MCF 10A (cell line): ENCODE results near the gene CCDC154. TPM values are rescaled to one million over a fixed set of nuclear protein-coding genes. Genes with fewer than 3 reads are reported as not detected.

Experiments used
- BruUV-seq: library from RNA; stranded (reverse); fragments of 400-500 nt; replicated peaks from 2 replicates; lab custom pipeline; 2021; lab: Mats Ljungman, UMichigan
- CTCF ChIA-PET: fragments of 300-600 bp; sonication (Branson Sonifier 250); formaldehyde crosslinking; extraction: SDS; loops from one replicate; lab custom pipeline; 2021; ENCODE audit warnings: antibody characterized with exemption, inconsistent platforms; lab: Yijun Ruan, JAX
- POLR2A ChIA-PET: fragments of 300-600, 350-650 bp; sonication (Branson Sonifier 250); formaldehyde crosslinking; extraction: SDS; loops from one replicate; lab custom pipeline; 2020; ENCODE audit warnings: antibody characterized with exemption, inconsistent platforms; lab: Yijun Ruan, JAX
- DNase-seq: peaks from one replicate; pipeline ENCODE4 v3.0.0-alpha.2; 2018; ENCODE audit not compliant: unreplicated experiment
- H3K27ac Mint-ChIP-seq: one replicate; pipeline ENCODE4 v1.8.0; 2022; ENCODE audit warnings: mild to moderate bottlenecking, low read depth, mixed read lengths; ENCODE audit not compliant: unreplicated experiment
- H3K27me3 Mint-ChIP-seq: one replicate; pipeline ENCODE4 v1.8.0; 2022; ENCODE audit warnings: mixed read lengths; ENCODE audit not compliant: insufficient read depth, unreplicated experiment
- H3K36me3 Mint-ChIP-seq: one replicate; pipeline ENCODE4 v1.8.0; 2022; ENCODE audit warnings: mild to moderate bottlenecking, moderate library complexity, mixed read lengths; ENCODE audit not compliant: insufficient read depth, unreplicated experiment
- H3K4me1 Mint-ChIP-seq: one replicate; pipeline ENCODE4 v1.8.0; 2022; ENCODE audit warnings: mixed read lengths; ENCODE audit not compliant: insufficient read depth, unreplicated experiment
- H3K4me3 Mint-ChIP-seq: one replicate; pipeline ENCODE4 v1.8.0; 2022; ENCODE audit warnings: mild to moderate bottlenecking, moderate library complexity, mixed read lengths; ENCODE audit not compliant: unreplicated experiment
- H3K9me3 Mint-ChIP-seq: one replicate; pipeline ENCODE4 v1.8.0; 2022; ENCODE audit warnings: mixed read lengths; ENCODE audit not compliant: unreplicated experiment
- intact Hi-C: fragments of 100-400 bp; cut with micrococcal nuclease; formaldehyde crosslinking; loops from 2 replicates; pipeline ENCODE4 v1.14.1; 2022
- total RNA-seq: library from RNA; stranded (reverse); gene quantifications from 2 replicates; pipeline ENCODE4 v1.2.3, GENCODE V29; 2022
- TF ChIP-seq, protein P1 (sequence below): fragments of 200-600 bp; IDR thresholded peaks from one replicate; pipeline ENCODE4 v1.8.0; 2022; ENCODE audit warnings: antibody characterized with exemption, mild to moderate bottlenecking; ENCODE audit not compliant: unreplicated experiment

CCDC154 gene
- total RNA-seq, 1 experiment from 2014 or later = 0.28 TPM

DNA sequence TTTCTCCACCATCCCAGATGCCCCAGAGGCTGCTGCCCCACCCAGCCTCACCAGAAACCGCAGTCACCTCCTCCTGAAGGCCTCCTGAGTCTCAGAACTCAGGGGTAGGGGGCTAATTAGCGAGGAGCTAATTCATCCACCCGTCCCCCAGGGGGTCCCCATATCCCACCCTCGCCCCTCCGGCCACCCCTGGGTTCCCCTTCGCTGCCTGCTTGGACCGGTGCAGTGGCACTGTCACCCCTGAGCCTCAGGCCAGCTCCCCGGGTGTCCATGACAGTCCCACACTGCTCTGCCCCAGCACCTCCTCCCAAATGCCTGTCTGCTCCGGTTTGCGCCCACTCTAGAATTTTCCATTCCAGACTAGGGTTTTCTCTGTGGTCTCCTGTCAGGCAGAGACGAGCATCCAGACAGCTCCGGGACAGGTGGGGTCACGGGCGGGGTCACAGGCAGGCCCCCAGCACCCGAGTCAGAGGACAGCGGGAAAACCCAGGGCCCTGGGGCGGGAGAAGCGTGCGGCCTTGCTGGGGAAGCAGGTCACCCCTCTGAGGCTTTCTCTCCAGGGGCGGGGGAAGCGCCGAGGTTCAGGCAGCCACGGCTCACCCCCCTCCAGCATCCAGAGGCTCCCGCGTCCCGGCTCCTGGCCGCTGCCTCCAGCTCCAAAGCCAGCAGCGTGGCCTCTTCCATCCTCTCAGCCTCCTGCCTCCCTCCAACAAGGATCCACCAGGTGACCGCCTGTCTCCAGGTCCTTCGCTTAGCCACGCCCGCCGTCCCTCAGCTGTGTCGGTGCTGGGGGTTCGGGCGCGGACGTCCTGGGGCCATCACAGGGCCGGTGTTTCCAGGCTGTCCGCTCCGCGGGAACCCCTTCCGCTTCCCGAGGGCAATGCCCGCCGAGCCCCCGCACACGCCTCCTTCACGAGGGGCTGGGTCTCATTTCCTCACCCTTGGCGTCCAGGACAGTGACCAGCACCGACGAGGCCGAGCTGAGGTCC lies 16.6 kb downstream of the CCDC154 start:
- peak overlapping the region; percentile 86 for H3K27ac Mint-ChIP-seq
- BruUV-seq = no TSS peak
- no peaks in the 10 kb centered on the region for H3K36me3 Mint-ChIP-seq
- H3K9me3 Mint-ChIP-seq = no peaks in the 10 kb centered on the region
- ChIA-PET CTCF (interaction anchor here (0.6 to 1.4 kb wide), 5 partner anchors 11 to 563 kb away, joined by 3 to 5 read pairs (median 4); no protein-coding TSS in a partner anchor), POLR2A (interaction anchor here (0.5 to 1.7 kb wide), 2 partner anchors 7 to 747 kb away, joined by 3 to 11 read pairs; partner anchors contain the start of genes STUB1 and UQCC4)
- TF ChIP-seq, protein P1, sequence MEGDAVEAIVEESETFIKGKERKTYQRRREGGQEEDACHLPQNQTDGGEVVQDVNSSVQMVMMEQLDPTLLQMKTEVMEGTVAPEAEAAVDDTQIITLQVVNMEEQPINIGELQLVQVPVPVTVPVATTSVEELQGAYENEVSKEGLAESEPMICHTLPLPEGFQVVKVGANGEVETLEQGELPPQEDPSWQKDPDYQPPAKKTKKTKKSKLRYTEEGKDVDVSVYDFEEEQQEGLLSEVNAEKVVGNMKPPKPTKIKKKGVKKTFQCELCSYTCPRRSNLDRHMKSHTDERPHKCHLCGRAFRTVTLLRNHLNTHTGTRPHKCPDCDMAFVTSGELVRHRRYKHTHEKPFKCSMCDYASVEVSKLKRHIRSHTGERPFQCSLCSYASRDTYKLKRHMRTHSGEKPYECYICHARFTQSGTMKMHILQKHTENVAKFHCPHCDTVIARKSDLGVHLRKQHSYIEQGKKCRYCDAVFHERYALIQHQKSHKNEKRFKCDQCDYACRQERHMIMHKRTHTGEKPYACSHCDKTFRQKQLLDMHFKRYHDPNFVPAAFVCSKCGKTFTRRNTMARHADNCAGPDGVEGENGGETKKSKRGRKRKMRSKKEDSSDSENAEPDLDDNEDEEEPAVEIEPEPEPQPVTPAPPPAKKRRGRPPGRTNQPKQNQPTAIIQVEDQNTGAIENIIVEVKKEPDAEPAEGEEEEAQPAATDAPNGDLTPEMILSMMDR = no peak
- no peaks in the 10 kb centered on the region for H3K4me1 Mint-ChIP-seq
- peak overlapping the region; percentile 73 for H3K4me3 Mint-ChIP-seq
- peak; percentile 32 for DNase-seq
- intact Hi-C loops = loop anchor here (10.0 kb wide), 2 partner anchors 123 to 277 kb away; partner anchors contain the start of genes MAPK8IP3 and UBE2I
- H3K27me3 Mint-ChIP-seq = no peaks in the 10 kb centered on the region

DNA sequence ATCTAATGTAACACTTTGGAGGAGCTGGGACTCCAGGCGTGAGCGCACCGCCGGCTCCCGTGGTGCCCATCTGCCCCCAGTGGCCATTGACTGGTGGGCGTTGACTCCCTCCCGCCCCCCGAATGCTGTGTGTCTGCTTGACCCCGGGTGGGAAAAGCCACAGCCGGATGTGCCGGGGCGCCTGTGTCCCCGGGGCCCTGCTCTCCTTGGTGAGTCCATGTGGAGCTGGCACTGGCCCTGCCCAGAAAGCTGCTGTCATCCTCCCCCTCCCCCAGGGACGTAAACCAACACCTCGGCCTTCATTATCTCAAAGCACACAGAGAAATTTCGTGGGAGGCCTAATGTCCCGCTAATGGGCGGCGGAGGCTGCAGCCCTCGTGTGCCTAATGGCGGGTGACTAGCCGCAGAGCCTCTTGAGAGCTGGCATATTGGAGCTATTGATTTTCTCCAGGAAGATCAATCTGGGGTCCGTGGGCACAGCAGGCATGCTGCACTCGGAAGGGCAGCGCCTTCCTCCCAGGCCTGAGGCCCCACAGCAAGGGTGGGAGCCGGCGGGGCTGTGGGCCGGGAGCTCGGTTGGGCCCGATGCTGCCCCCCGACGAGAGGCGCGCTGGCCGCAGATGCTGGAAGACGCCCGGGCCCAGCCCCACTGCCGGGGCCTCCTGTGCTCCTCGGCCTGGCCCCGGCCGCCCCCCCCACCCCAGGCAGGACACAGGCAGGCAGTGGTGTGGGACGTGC lies 17.5 kb downstream of the CCDC154 start:
- Mint-ChIP-seq H3K9me3 (no peaks in the 10 kb centered on the region), H3K4me3 (peak overlapping the region; percentile 73), H3K27ac (peak overlapping the region; percentile 86), H3K4me1 (no peaks in the 10 kb centered on the region), H3K27me3 (no peaks in the 10 kb centered on the region), H3K36me3 (no peaks in the 10 kb centered on the region)
- intact Hi-C loops = loop anchor here (10.0 kb wide), 2 partner anchors 122 to 278 kb away; partner anchors contain the start of genes MAPK8IP3 and UBE2I
- ChIA-PET CTCF (no interaction called here), POLR2A (interaction anchor here (0.5 kb wide), 1 partner anchor 747 kb away, joined by 3 read pairs; the partner anchor contains the start of gene STUB1)
- no TSS peak for BruUV-seq
- TF ChIP-seq, protein P1 = no peak
- DNase-seq = no peak

GRCh38 chr16:1425616-1426370 lies 18.6 kb downstream of the CCDC154 start:
- no TSS peak for BruUV-seq
- ChIA-PET CTCF (interaction anchor here (0.6 kb wide), 1 partner anchor 72 kb away, joined by 3 read pairs; no protein-coding TSS in a partner anchor), POLR2A (no interaction called here)
- Mint-ChIP-seq H3K27me3 (no peaks in the 10 kb centered on the region), H3K4me3 (no peak overlapping the region), H3K27ac (no peak overlapping the region), H3K36me3 (no peaks in the 10 kb centered on the region), H3K9me3 (no peaks in the 10 kb centered on the region), H3K4me1 (no peaks in the 10 kb centered on the region)
- DNase-seq = no peak
- intact Hi-C loops = loop anchor here (10.0 kb wide), 2 partner anchors 121 to 279 kb away; partner anchors contain the start of genes MAPK8IP3 and UBE2I
- TF ChIP-seq, protein P1 = no peak
